ENCODE data around the gene SYT9.

SYT9 gene

DNA sequence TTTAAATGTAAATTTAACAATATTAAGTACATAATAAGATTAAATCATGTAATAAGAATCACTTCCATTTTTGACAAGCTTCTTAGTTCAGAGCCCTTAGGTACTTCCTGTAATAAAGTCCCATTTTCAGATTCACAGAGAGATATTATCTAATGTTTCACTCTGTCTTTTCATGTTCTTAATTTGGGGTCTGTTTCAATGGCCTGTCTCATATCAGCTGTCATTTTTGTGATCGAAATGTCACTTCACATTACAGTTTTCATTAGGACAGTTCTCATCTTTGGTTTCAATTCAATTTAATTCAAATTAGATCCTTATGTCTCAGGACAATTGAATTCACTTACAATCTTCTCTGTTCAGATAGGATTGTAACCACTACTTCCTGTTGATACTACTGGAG, 211.0 kb downstream of the SYT9 start:
- H3K4me3 ChIP-seq (ENCODE audit: low read depth, low read length), result no peak overlapping the region

- H3K4me3 ChIP-seq (ENCODE audit: low read depth, low read length), result no peak overlapping the region
Observed at GRCh38 chr11:7467652-7468051, 215.9 kb downstream of the SYT9 start.

DNA sequence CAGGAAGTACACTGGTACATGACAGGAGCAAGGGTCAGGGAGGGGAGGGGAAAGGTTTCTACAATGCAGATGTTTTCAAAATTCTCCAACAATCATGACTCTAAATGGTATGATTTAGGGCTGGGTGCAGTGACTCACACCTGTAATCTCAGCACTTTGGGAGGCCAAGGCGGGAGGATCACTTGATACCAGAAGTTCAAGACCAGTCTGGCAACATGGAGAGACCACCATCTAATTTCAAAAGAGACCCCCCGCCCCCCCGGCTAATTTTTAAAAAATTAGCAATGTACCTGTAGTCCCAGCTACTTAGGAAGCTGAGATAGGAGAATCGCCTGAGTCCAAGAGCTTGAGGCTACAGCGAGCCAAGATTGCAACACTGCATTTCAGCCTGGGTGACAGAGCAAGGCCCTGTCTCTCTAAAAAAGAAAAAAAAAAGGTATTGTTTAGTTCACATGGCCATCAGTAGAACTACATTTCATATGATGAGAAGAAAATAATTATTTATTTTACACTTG, 217.7 kb downstream of the SYT9 start:
- H3K4me3 ChIP-seq (ENCODE audit: low read depth, low read length), result no peak overlapping the region

GRCh38 chr11:7471071-7471470, 219.4 kb downstream of the SYT9 start:
- H3K4me3 ChIP-seq (ENCODE audit: low read depth, low read length), result no peak overlapping the region

- H3K4me3 ChIP-seq (ENCODE audit: low read depth, low read length), result no peak overlapping the region
Observed at GRCh38 chr11:7473717-7474116, 222.0 kb downstream of the SYT9 start.

DNA sequence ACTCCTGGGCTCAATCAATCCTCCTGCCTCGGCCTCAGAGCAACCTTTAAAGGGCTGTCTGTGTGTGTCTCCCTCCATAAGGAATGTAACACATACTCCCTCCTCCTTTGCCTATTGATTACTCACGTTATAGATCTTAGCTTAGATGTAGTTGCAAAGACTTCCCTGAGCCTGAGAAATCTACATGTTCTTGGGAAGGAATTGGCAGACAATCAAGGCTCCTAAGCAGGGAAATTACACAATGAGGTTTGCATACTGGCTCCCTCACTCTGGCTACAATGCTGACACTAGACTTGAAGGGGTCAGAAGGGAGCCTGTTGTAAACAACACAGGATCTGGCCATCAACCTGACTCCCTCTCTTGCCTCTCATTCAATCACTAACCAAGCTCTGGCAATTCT, 228.4 kb downstream of the SYT9 start:
- no peak overlapping the region for H3K4me3 ChIP-seq (ENCODE audit: low read depth, low read length)

DNA sequence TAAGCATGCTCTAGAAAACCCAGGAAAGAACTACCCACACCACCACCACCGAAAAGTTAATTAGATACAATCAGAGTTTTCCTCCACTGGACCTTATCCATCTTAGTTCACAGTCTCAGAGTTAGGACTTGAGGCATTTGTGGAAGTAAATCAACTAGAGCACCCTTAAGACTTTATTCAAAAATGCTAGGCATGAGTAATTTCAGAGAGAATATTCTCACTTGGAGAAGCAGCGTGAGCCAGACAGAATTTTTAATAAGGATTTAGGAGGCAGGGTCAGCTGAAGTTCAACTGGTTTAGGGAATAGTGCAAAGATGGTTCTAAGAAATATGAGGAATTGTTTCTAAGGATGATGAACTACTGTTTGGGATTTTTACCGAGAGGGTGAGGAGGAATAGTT, 232.4 kb downstream of the SYT9 start:
- H3K4me3 ChIP-seq (ENCODE audit: low read depth, low read length), result no peak overlapping the region

- no peak overlapping the region for H3K4me3 ChIP-seq (ENCODE audit: low read depth, low read length)
Observed at GRCh38 chr11:7484645-7485044, 232.9 kb downstream of the SYT9 start.

- no peak within 1 kb of the TSS for H3K4me3 ChIP-seq (ENCODE audit: low read depth, low read length)
Observed at GRCh38 chr11:7485186-7486097, 233.7 kb downstream of the SYT9 start, which contains the start of gene OLFML1. OLFML1 (plus strand) TSS chr11:7485506; CDS start chr11:7485876, 370 bp downstream.

GRCh38 chr11:7486098-7486780, 234.5 kb downstream of the SYT9 start:
- no peak overlapping the region for H3K4me3 ChIP-seq (ENCODE audit: low read depth, low read length)

- H3K4me3 ChIP-seq (ENCODE audit: low read depth, low read length), result no peak overlapping the region
Observed at GRCh38 chr11:7486781-7487140, 235.1 kb downstream of the SYT9 start.

- H3K4me3 ChIP-seq (ENCODE audit: low read depth, low read length), result no peak overlapping the region
Observed at GRCh38 chr11:7487360-7487759, 235.7 kb downstream of the SYT9 start.

DNA sequence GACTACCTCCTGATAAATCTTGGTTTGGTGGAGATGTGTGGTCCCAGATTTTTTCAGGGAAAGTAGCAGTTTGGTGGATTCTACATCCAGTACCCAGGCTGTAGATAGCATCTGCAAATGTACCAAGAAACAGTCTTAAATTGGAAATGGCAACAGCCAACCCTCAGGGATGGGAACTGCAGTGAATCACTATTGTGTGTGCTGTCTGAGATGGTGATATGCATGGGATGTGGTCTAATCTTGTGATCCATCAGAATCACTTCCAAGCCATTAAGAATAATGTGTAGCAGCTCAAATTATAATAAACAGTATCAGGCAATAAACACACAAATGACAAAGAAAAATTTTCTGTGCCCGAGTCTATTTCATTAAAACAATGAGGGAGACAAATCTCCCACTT, 237.0 kb downstream of the SYT9 start:
- no peak overlapping the region for H3K4me3 ChIP-seq (ENCODE audit: low read depth, low read length)

- H3K4me3 ChIP-seq (ENCODE audit: low read depth, low read length), result no peak overlapping the region
Observed at GRCh38 chr11:7489376-7489775, 237.7 kb downstream of the SYT9 start.

DNA sequence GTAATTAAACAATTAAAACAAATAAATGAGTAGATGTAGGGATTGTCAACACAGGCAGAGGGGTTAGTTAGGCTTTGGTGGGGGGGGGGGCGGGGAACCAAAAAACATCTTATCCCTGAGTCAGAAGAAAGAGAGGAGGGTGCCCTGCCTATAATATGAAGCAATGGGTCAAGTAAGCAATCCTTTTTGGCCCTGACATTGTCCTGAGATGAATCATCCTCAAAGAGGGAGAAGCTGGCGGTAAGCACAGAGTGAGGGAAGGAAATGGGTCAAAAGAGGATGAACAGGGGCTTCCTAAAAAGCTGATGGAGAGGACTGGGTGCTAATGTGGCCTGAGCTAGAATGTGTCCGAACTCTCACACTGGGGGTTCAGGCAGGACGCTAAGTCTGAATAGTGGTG, 238.3 kb downstream of the SYT9 start:
- no peak overlapping the region for H3K4me3 ChIP-seq (ENCODE audit: low read depth, low read length)

DNA sequence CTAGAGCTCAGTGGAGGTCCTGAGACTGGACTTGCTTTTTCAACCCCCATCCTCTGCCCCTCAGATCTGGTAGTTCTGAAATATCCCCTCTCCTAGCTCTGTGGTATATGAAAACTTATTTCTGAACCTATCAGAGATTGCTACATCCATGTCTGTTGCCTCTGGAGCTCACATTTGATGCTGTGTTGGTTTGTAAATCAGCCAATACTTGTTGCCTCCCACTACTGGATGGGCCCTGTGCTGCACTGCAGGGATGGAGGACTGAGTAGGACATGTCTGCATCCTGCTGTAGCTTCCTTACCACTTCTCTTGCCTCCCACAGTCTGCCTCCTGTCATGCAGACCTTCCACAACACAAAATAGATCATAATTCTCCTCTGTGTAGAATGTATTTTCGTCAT, 238.8 kb downstream of the SYT9 start:
- H3K4me3 ChIP-seq (ENCODE audit: low read depth, low read length), result no peak overlapping the region

GRCh38 chr11:7492253-7492652, 240.5 kb downstream of the SYT9 start:
- no peak overlapping the region for H3K4me3 ChIP-seq (ENCODE audit: low read depth, low read length)

GRCh38 chr11:7493670-7494069, 242.0 kb downstream of the SYT9 start:
- no peak overlapping the region for H3K4me3 ChIP-seq (ENCODE audit: low read depth, low read length)

GRCh38 chr11:7494086-7494745, 242.5 kb downstream of the SYT9 start:
- no peak overlapping the region for H3K4me3 ChIP-seq (ENCODE audit: low read depth, low read length)

GRCh38 chr11:7495882-7496551, 244.3 kb downstream of the SYT9 start:
- H3K4me3 ChIP-seq (ENCODE audit: low read depth, low read length), result no peak overlapping the region

GRCh38 chr11:7498193-7498592, 246.5 kb downstream of the SYT9 start:
- no peak overlapping the region for H3K4me3 ChIP-seq (ENCODE audit: low read depth, low read length)
